LNCaP clone FGC (cell line): ENCODE data around the gene EMID1.
A peak's percentile ranks its signal among the peaks of the same experiment; 100 is the strongest.

Experiments used
- DNase-seq: peaks from one replicate; pipeline ENCODE4 v3.0.0-alpha.2; 2011; ENCODE audit warnings: low read depth
- H3K4me3 ChIP-seq: 2 replicates; pipeline ENCODE4 v1.5.1; 2011; ENCODE audit warnings: mild to moderate bottlenecking, low read depth, low read length, control low read depth
- CTCF ChIP-seq: IDR thresholded peaks from 2 replicates; pipeline ENCODE4 v1.5.1; 2012; ENCODE audit warnings: mild to moderate bottlenecking; ENCODE audit not compliant: control insufficient read depth, insufficient read depth; ENCODE audit errors: extremely low read depth

EMID1 gene

GRCh38 chr22:29265305-29265704 lies 59.6 kb downstream of the EMID1 start:
- no peak overlapping the region for H3K4me3 ChIP-seq
- DNase-seq, result no peak
- no peak for TF ChIP-seq CTCF

GRCh38 chr22:29265929-29266328 lies 60.2 kb downstream of the EMID1 start:
- no peak for DNase-seq
- H3K4me3 ChIP-seq, result peak overlapping the region; percentile 68
- no peak for TF ChIP-seq CTCF

- peak overlapping the region; percentile 68 for H3K4me3 ChIP-seq
- DNase-seq, result no peak
These were observed 61.1 kb downstream of the EMID1 start for GRCh38 chr22:29266564-29267461.

GRCh38 chr22:29267462-29267857 lies 61.8 kb downstream of the EMID1 start:
- DNase-seq, result no peak
- peak overlapping the region; percentile 68 for H3K4me3 ChIP-seq
- no peak for TF ChIP-seq CTCF

More at GRCh38 chr22:29266564-29267461, 61.1 kb downstream of the EMID1 start:
- TF ChIP-seq CTCF, result no peak

- peak within 1 kb of the TSS; percentile 68 for H3K4me3 ChIP-seq
- DNase-seq, result peak; percentile 92
- TF ChIP-seq CTCF, result no peak
These were observed 62.3 kb downstream of the EMID1 start, which contains the start of the genes EWSR1 and RHBDD3 for GRCh38 chr22:29267858-29268510. Gene EWSR1 (plus strand): TSS chr22:29268268. CDS start chr22:29268337, 69 bp downstream. Gene RHBDD3 (minus strand): TSS chr22:29267981. CDS start chr22:29265626, 2,355 bp downstream.

GRCh38 chr22:29268511-29269229 lies 63.0 kb downstream of the EMID1 start:
- peak overlapping the region; percentile 68 for H3K4me3 ChIP-seq
- no peak for DNase-seq
- TF ChIP-seq CTCF, result no peak
